COR-L47 (cell line): Measurements from ENCODE around the gene PPA1.
"Not testable (repeated sequence)": the region's sequence is repeated elsewhere in the genome, so short reads cannot be mapped to it uniquely, and the experiment has no call there.

Experiments
- DNase-seq: peaks from one replicate; lab custom pipeline; 2025; lab: John Stamatoyannopoulos, UW

PPA1 gene

GRCh38 chr10:70212277-70212676 lies 21.0 kb downstream of the PPA1 start:
- DNase-seq, result no peak

GRCh38 chr10:70206762-70207161 lies 26.5 kb downstream of the PPA1 start:
- no peak for DNase-seq

- DNase-seq, result no peak
Observed at GRCh38 chr10:70201105-70201504, 32.1 kb downstream of the PPA1 start.

- DNase-seq, result no peak
Observed at GRCh38 chr10:70198696-70199466, 34.3 kb downstream of the PPA1 start.

- no peak for DNase-seq
Observed at GRCh38 chr10:70197235-70197945, 35.8 kb downstream of the PPA1 start.

- DNase-seq, result no peak
Observed at GRCh38 chr10:70193391-70193844, 39.8 kb downstream of the PPA1 start.

- DNase-seq, result no peak
Observed at GRCh38 chr10:70192326-70192968, 40.8 kb downstream of the PPA1 start.

- DNase-seq, result no peak
Observed at GRCh38 chr10:70191972-70192305, 41.3 kb downstream of the PPA1 start.

- DNase-seq, result no peak
Observed at GRCh38 chr10:70191161-70191971, 41.9 kb downstream of the PPA1 start.

GRCh38 chr10:70190581-70190980 lies 42.6 kb downstream of the PPA1 start:
- no peak for DNase-seq

GRCh38 chr10:70190102-70190501 lies 43.1 kb downstream of the PPA1 start:
- no peak for DNase-seq

- no peak for DNase-seq
Observed at GRCh38 chr10:70188768-70189167, 44.5 kb downstream of the PPA1 start.

GRCh38 chr10:70186571-70186970 lies 46.7 kb downstream of the PPA1 start:
- no peak for DNase-seq

- no peak for DNase-seq
Observed at GRCh38 chr10:70186090-70186489, 47.1 kb downstream of the PPA1 start.

GRCh38 chr10:70183304-70183703 lies 49.9 kb downstream of the PPA1 start:
- no peak for DNase-seq

- not testable (repeated sequence) for DNase-seq
Observed at GRCh38 chr10:70179209-70179608, 54.0 kb downstream of the PPA1 start.

- DNase-seq, result no peak
Observed at GRCh38 chr10:70178139-70178725, 55.0 kb downstream of the PPA1 start.

- no peak for DNase-seq
Observed at GRCh38 chr10:70176441-70176840, 56.8 kb downstream of the PPA1 start.

- no peak for DNase-seq
Observed at GRCh38 chr10:70175516-70175915, 57.7 kb downstream of the PPA1 start.

GRCh38 chr10:70174058-70174741 lies 59.0 kb downstream of the PPA1 start:
- no peak for DNase-seq

GRCh38 chr10:70169649-70170364 lies 63.4 kb downstream of the PPA1 start:
- DNase-seq, result no peak
